Neural progenitor cell (in vitro differentiated cells): ENCODE results near the gene TMPRSS9. TPM values are rescaled to one million over a fixed set of nuclear protein-coding genes. Genes with fewer than 3 reads are reported as not detected.
A peak's percentile ranks its signal among the peaks of the same experiment; 100 is the strongest.
"Not testable (repeated sequence)": the region's sequence is repeated elsewhere in the genome, so short reads cannot be mapped to it uniquely, and the experiment has no call there.

Source experiments
- DNase-seq: peaks from one replicate; pipeline ENCODE4 v3.0.0-alpha.2; 2016; ENCODE audit warnings: low spot score
- H2AFZ ChIP-seq: fragments of 200-600 bp; sonication (generic); replicated peaks from 2 replicates; pipeline ENCODE4 v1.6.1; 2016; ENCODE audit warnings: antibody characterized with exemption
- H3F3A ChIP-seq: fragments of 200-600 bp; sonication (generic); 2 replicates; pipeline ENCODE4 v1.6.1; 2016; ENCODE audit warnings: antibody characterized with exemption, low read depth
- H3K27ac ChIP-seq: fragments of 200-600 bp; sonication (generic); 2 replicates; pipeline ENCODE4 v1.5.1; 2016; ENCODE audit warnings: mild to moderate bottlenecking
- H3K27me3 ChIP-seq: fragments of 200-600 bp; sonication (generic); 2 replicates; pipeline ENCODE4 v1.6.1; 2016; ENCODE audit warnings: mild to moderate bottlenecking, moderate library complexity
- H3K36me3 ChIP-seq: fragments of 200-600 bp; sonication (generic); 2 replicates; pipeline ENCODE4 v1.5.1; 2016
- H3K4me1 ChIP-seq: fragments of 200-600 bp; sonication (generic); 2 replicates; pipeline ENCODE4 v1.6.1; 2016; ENCODE audit warnings: mixed run types
- H3K4me2 ChIP-seq: fragments of 200-600 bp; sonication (generic); 2 replicates; pipeline ENCODE4 v1.6.1; 2016
- H3K4me3 ChIP-seq: fragments of 200-600 bp; sonication (generic); 2 replicates; pipeline ENCODE4 v1.5.1; 2016
- H3K79me2 ChIP-seq: fragments of 200-600 bp; sonication (generic); 2 replicates; pipeline ENCODE4 v1.6.1; 2016; ENCODE audit warnings: low read depth
- H3K9ac ChIP-seq: fragments of 200-600 bp; sonication (generic); 2 replicates; pipeline ENCODE4 v1.6.1; 2016
- H3K9me3 ChIP-seq: fragments of 200-600 bp; sonication (generic); 2 replicates; pipeline ENCODE4 v1.5.1; 2016; ENCODE audit warnings: low read depth
- H4K20me1 ChIP-seq: fragments of 200-600 bp; sonication (generic); 2 replicates; pipeline ENCODE4 v1.6.1; 2016; ENCODE audit warnings: low read depth
- H3K27ac Mint-ChIP-seq: 3 replicates; pipeline ENCODE4 v1.8.0; 2021; ENCODE audit warnings: mixed read lengths
- H3K27me3 Mint-ChIP-seq: 2 replicates; pipeline ENCODE4 v1.8.0; 2022; ENCODE audit warnings: low read depth, mild to moderate bottlenecking, inconsistent platforms, moderate library complexity, mixed read lengths; ENCODE audit not compliant: insufficient read depth
- H3K36me3 Mint-ChIP-seq: 3 replicates; pipeline ENCODE4 v1.8.0; 2021; ENCODE audit warnings: mixed read lengths
- H3K4me1 Mint-ChIP-seq: 3 replicates; pipeline ENCODE4 v1.8.0; 2021; ENCODE audit warnings: mixed read lengths
- H3K4me3 Mint-ChIP-seq: 3 replicates; pipeline ENCODE4 v1.8.0; 2021; ENCODE audit warnings: mild to moderate bottlenecking, moderate library complexity, mixed read lengths
- H3K9me3 Mint-ChIP-seq: 3 replicates; pipeline ENCODE4 v1.8.0; 2020; ENCODE audit warnings: mixed read lengths
- EZH2 ChIP-seq: fragments of 200-600 bp; sonication (generic); IDR thresholded peaks from 2 replicates; pipeline ENCODE4 v1.6.1; 2017; ENCODE audit warnings: antibody characterized with exemption, mild to moderate bottlenecking, moderate library complexity
- EZH2phosphoT487 ChIP-seq: fragments of 200-600 bp; sonication (generic); IDR thresholded peaks from 2 replicates; pipeline ENCODE4 v1.6.1; 2017; ENCODE audit warnings: antibody characterized with exemption
- total RNA-seq: library from RNA; depleted of rRNA; stranded (reverse); fragments of >200 nt; gene quantifications from 2 replicates; pipeline ENCODE4 v1.2.3, GENCODE V29; 2015; ENCODE audit warnings: low replicate concordance
- TF ChIP-seq, protein P1 (sequence below): fragments of 200-600 bp; sonication (generic); IDR thresholded peaks from 2 replicates; pipeline ENCODE4 v1.5.1; 2017; ENCODE audit warnings: antibody characterized with exemption, mild to moderate bottlenecking

TMPRSS9 gene
- total RNA-seq, 1 donor from 2014 or later, result not detected

- H3K4me3 Mint-ChIP-seq, result no peak overlapping the region
- H3K27ac ChIP-seq, result no peak overlapping the region
These were observed 104.3 kb downstream of the TMPRSS9 start for GRCh38 chr19:2464389-2464788.

GRCh38 chr19:2468596-2468995 is 108.5 kb downstream of the TMPRSS9 start:
- Histone ChIP-seq H3K9ac (no peak overlapping the region), H3K27me3 (no peaks in the 10 kb centered on the region), H3K36me3 (no peaks in the 10 kb centered on the region), H2AFZ (no peak overlapping the region), H3K4me3 (no peak overlapping the region), H3K4me1 (no peaks in the 10 kb centered on the region), H4K20me1 (no peaks in the 10 kb centered on the region), H3F3A (peaks cover 1% of the 10 kb centered on the region), H3K9me3 (no peaks in the 10 kb centered on the region), H3K79me2 (no peaks in the 10 kb centered on the region), H3K4me2 (no peak overlapping the region), H3K27ac (no peak overlapping the region)
- TF ChIP-seq EZH2 (no peak), EZH2phosphoT487 (no peak)
- TF ChIP-seq, protein P1, sequence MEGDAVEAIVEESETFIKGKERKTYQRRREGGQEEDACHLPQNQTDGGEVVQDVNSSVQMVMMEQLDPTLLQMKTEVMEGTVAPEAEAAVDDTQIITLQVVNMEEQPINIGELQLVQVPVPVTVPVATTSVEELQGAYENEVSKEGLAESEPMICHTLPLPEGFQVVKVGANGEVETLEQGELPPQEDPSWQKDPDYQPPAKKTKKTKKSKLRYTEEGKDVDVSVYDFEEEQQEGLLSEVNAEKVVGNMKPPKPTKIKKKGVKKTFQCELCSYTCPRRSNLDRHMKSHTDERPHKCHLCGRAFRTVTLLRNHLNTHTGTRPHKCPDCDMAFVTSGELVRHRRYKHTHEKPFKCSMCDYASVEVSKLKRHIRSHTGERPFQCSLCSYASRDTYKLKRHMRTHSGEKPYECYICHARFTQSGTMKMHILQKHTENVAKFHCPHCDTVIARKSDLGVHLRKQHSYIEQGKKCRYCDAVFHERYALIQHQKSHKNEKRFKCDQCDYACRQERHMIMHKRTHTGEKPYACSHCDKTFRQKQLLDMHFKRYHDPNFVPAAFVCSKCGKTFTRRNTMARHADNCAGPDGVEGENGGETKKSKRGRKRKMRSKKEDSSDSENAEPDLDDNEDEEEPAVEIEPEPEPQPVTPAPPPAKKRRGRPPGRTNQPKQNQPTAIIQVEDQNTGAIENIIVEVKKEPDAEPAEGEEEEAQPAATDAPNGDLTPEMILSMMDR, result no peak
- DNase-seq, result no peak
- Mint-ChIP-seq H3K27me3 (peaks cover 2% of the 10 kb centered on the region), H3K9me3 (no peaks in the 10 kb centered on the region), H3K4me3 (no peak overlapping the region), H3K36me3 (no peaks in the 10 kb centered on the region), H3K27ac (peak overlapping the region; percentile 87), H3K4me1 (peaks cover 13% of the 10 kb centered on the region)

More at GRCh38 chr19:2464389-2464788, 104.3 kb downstream of the TMPRSS9 start:
- Mint-ChIP-seq H3K27ac (no peak overlapping the region), H3K4me1 (peaks cover 19% of the 10 kb centered on the region), H3K36me3 (no peaks in the 10 kb centered on the region), H3K9me3 (no peaks in the 10 kb centered on the region), H3K27me3 (peaks cover 5% of the 10 kb centered on the region)
- H3K9ac ChIP-seq, result no peak overlapping the region
- no peaks in the 10 kb centered on the region for H3K4me1 ChIP-seq
- H3K9me3 ChIP-seq, result no peaks in the 10 kb centered on the region
- no peaks in the 10 kb centered on the region for H3K79me2 ChIP-seq
- no peak for DNase-seq
- H3K27me3 ChIP-seq, result no peaks in the 10 kb centered on the region
- H2AFZ ChIP-seq, result no peak overlapping the region
- no peak overlapping the region for H3K4me2 ChIP-seq
- H4K20me1 ChIP-seq, result no peaks in the 10 kb centered on the region
- H3K4me3 ChIP-seq, result no peak overlapping the region
- TF ChIP-seq EZH2phosphoT487, result no peak
- no peak for TF ChIP-seq EZH2
- TF ChIP-seq, protein P1, result no peak
- H3F3A ChIP-seq, result peaks cover 10% of the 10 kb centered on the region
- no peaks in the 10 kb centered on the region for H3K36me3 ChIP-seq

DNA sequence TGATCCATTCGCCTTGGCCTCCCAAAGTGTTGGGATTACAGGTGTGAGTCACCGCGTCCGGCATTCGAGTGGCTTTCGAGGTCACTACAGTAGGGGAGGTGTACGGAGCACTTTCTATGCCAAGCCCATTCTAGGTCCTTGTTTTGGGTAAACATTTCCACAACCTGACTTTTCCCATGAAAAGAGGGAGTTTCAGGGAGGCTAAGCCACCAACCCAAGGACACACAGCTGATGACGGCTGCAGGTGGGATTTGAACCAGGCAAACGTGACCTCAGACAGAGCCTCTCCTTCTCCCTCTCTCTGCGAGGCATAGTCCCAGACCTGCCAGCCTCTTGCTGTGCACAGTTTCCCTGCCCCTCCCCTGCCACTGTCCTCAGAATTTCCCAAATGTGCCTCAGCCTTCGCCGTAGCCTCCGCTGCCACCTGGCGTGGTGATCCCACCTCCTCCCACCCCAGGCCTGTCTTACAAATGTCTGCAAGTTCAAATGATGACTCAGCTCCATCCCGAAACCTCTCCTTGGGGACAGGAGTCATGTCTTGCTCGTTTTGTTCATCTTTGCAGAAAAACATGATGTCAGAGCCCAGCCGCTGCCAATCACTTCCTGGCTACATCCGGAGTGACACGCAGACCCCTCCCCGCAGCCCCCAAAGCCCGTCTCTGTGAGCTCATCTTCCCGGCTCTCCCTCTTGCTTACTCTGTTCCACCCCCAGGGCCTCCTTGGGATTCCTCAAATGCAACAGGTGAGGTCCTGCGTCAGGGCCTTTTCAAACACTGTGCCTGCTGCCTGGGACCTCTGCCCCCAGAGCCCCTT is 109.2 kb downstream of the TMPRSS9 start:
- no peaks in the 10 kb centered on the region for H4K20me1 ChIP-seq
- H3K4me3 Mint-ChIP-seq, result peak overlapping the region; percentile 66
- H3F3A ChIP-seq, result no peaks in the 10 kb centered on the region
- H2AFZ ChIP-seq, result no peak overlapping the region
- H3K9me3 ChIP-seq, result no peaks in the 10 kb centered on the region
- no peaks in the 10 kb centered on the region for H3K9me3 Mint-ChIP-seq
- no peak overlapping the region for H3K4me2 ChIP-seq
- peaks cover 2% of the 10 kb centered on the region for H3K27me3 Mint-ChIP-seq
- no peaks in the 10 kb centered on the region for H3K79me2 ChIP-seq
- no peak overlapping the region for H3K9ac ChIP-seq
- no peak overlapping the region for H3K27ac ChIP-seq
- H3K27ac Mint-ChIP-seq, result no peak overlapping the region
- H3K4me1 ChIP-seq, result no peaks in the 10 kb centered on the region
- no peaks in the 10 kb centered on the region for H3K36me3 ChIP-seq
- H3K4me3 ChIP-seq, result no peak overlapping the region
- no peaks in the 10 kb centered on the region for H3K36me3 Mint-ChIP-seq
- TF ChIP-seq, protein P1, result no peak
- TF ChIP-seq EZH2 (no peak), EZH2phosphoT487 (no peak)
- H3K27me3 ChIP-seq, result no peaks in the 10 kb centered on the region
- no peak for DNase-seq
- peaks cover 13% of the 10 kb centered on the region for H3K4me1 Mint-ChIP-seq

GRCh38 chr19:2469915-2470200 is 109.8 kb downstream of the TMPRSS9 start:
- H3K4me1 Mint-ChIP-seq, result peaks cover 13% of the 10 kb centered on the region
- not testable (repeated sequence) for H3K4me3 ChIP-seq, H3K27ac Mint-ChIP-seq

More at GRCh38 chr19:2469915-2470200, 109.8 kb downstream of the TMPRSS9 start:
- H3K27ac ChIP-seq, H3K36me3 Mint-ChIP-seq, H3K9ac ChIP-seq, H3K4me2 ChIP-seq, H2AFZ ChIP-seq, DNase-seq, H3K9me3 Mint-ChIP-seq, H3K27me3 Mint-ChIP-seq, H3F3A ChIP-seq, H3K79me2 ChIP-seq, H4K20me1 ChIP-seq, H3K9me3 ChIP-seq, H3K36me3 ChIP-seq, H3K4me1 ChIP-seq, H3K27me3 ChIP-seq: not testable (repeated sequence)
- H3K4me3 Mint-ChIP-seq, result peak overlapping the region; percentile 66
